ENCODE measurements around the gene COL27A1.
"Not testable (repeated sequence)": the region's sequence is repeated elsewhere in the genome, so short reads cannot be mapped to it uniquely, and the experiment has no call there.

COL27A1 gene

DNA sequence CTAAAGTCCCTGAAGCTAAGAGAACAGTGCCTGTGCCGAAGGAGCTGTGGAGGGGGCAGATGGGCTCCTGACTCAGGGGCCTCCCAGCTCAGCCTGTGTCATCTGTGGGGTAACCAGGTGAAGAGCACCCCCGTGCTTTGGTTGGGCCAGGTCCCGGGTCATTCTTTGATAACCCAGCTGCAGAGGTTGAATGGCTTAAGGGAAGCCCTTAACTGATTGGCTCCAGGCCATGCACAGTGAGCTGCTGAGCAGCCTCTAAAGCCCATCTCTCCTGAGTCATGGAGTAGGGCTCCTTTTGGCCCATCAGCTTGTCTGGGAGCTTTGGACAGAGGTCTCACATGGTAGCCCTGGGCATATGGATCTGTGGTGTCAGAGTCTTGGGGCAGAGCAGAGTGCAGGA lies 28.7 kb downstream of the COL27A1 start:
- DNase-seq (ENCODE audit: low spot score) = no peak

DNA sequence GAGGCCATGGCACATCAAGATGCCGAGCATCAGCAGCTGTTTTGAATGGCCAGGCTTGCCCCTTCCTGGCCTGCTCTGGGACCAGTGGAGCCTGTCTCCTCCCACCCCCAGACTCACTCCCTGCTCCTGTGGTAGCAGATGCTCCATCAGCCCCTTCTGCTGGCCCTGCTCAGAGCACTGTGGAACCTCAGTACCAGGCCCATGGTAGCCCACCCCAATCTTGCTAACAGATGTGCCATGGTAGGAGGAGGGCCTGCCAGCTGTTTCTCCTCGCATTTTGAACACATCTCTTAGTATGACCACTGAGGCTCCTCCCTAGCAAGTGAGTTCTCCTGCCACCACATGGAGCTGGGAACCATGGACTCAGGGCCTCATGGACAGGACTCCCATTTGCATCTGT lies 29.5 kb downstream of the COL27A1 start:
- DNase-seq (ENCODE audit: low spot score) = no peak

DNA sequence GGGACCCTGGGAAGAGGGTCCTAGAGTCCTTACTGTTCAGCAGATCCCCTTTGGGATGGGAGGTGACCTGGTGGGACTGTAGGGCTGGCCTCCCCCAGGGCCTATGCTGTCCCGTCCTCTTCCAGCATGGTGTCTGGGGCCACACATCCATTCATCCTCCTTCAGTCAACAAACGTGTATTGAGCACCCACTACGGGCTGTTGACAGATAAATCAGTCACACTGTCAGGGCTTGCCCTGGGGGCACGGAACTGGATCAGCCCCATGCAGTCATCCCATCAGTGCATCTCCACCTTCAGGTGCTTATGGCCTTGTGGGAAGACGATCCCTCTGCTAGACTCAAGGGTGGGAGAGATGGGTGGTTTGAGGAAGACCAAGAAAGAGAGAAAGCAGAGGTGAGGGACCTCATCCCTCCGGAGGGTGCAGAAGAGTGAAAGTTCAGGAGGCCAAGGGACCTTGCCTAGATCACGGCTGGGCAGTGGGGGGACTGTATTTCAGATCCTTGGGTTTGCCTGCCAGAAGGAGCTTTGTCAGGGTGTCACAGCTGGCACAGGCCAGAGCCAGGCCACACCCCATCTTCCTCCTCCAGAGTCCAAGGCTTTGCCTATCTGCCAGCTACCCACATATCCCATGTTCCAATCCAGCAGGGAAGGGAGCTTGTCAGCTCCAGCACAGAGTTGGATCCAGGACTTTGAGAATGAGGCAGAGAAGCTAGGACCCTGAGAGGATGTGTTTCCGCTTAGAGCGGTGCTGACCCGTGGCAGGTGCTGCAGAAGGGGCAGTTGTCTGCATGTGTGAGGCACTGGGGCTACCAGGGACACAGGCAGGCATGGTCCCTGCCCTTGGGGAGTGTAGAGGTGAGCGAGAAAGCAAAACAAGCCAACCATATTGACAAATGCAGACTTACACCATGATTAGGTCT lies 30.5 kb downstream of the COL27A1 start:
- DNase-seq (ENCODE audit: low spot score) = no peak

- DNase-seq (ENCODE audit: low spot score) = no peak
Observed at GRCh38 chr9:114186605-114187289, 31.4 kb downstream of the COL27A1 start.

DNA sequence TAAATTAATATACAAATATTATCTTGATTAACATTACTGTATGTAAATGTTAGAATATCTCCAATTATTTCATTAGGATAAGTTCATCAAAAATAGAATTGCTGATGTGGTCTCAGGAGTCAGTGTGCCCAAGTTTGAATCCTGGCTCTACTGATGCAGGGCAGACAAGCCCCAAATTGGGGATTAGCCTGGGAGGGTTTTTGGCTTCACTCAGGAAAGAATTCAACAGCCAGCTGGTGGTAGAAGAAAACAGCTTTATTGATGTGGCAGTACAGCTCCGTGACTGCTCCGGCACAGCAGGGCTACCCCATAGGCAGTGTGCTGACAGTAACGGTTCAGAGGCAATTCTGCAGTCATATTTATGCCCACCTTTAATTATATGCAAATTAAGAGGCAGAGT lies 32.5 kb downstream of the COL27A1 start:
- DNase-seq (ENCODE audit: low spot score) = no peak

DNA sequence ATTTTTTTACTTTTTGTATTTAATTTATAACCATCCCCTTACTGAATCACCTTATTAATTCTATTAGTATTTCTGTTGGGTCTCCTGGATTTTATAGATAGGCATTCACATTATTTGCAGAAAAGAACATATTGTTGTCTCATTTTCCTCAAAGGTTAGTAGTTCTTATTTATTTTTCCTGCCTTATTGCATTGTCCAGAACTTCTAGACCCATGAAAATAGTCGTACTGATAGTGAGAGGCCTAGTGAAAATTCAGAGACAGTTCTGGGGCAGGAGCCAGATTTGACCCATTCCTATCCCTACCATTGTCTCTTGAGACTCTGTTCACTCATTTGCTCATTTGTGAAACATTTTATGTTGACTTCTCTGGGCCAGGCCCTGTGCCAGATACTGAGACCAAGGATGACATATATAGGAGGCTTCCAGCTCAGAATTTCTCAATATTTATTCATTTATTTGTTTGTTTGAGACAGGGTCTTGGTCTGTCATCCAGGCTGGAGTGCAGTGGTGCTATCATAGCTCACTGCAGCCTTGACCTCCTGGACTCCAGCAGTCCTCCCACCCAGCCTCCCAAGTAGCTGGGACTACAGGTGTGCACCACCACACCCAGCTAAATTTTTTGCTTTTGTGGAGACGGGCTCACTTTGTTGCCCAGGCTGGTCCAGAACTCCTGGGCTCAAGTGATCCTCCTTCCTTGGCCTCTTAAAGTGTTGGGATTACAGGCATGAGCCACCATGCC lies 34.7 kb downstream of the COL27A1 start:
- no peak for DNase-seq (ENCODE audit: low spot score)

- no peak for DNase-seq (ENCODE audit: low spot score)
Observed at GRCh38 chr9:114190563-114190905, 35.2 kb downstream of the COL27A1 start.

DNA sequence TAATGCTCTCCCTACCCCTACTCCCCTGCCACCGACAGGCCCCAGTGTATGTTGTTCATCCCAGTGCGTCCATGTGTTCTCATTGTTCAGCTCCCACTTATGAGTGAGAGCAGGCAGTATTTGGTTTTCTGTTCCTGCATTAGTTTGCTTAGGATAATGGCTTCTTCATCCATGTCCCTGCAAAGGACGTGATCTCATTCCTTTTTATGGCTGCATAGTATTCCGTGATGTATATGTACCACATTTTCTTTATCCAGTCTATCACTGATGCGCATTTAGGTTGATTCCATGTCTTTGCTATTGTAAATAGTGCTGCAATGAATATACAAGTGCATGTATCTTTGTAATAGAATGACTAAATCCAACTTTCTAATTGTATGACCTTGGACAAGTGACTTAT lies 36.1 kb downstream of the COL27A1 start:
- not testable (repeated sequence) for DNase-seq (ENCODE audit: low spot score)

- DNase-seq (ENCODE audit: low spot score) = no peak
Observed at GRCh38 chr9:114192539-114192938, 37.2 kb downstream of the COL27A1 start.

DNA sequence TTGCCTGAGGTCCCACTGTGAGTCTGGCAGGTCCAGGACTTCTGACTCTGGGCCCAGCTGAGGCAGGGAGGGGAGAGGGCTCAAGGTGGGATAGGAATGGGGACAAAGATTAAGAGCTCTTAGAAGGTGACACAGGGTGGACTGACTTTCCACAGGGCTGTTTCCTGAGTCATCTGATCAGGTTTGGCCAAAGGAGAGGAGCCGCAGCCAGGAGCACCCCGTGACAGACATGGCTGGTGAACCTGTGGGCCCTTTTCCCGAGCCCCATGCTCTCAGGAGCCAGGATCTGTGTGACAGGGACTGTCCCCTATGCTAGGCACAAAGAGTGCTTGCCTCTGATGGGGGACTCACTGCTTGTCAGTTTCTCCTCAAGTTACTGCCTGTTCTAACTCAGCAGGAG lies 37.8 kb downstream of the COL27A1 start:
- no peak for DNase-seq (ENCODE audit: low spot score)

DNA sequence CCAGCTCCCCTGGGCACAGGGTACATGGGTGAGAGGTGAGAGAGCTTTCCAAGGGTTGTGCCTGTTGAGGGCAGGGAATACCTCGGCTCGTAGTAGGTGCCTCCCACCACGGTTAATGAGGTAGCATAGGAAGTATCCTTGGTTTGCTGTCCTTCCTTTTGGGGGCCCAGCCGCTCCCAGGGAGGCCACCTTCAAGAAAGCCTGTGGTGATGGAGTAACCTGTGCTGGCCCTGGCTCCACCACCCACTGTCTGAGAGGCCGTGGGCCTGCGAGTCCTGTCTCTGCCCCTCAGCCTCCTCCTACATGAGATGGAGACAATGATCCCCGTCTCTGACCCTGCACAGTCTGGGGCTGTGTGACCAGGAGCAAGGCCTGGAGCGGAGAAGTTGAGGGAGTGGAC lies 40.8 kb downstream of the COL27A1 start:
- no peak for DNase-seq (ENCODE audit: low spot score)

- no peak for DNase-seq (ENCODE audit: low spot score)
Observed at GRCh38 chr9:114196979-114197622, 41.8 kb downstream of the COL27A1 start.

- no peak for DNase-seq (ENCODE audit: low spot score)
Observed at GRCh38 chr9:114198249-114199040, 43.1 kb downstream of the COL27A1 start.

- no peak for DNase-seq (ENCODE audit: low spot score)
Observed at GRCh38 chr9:114200721-114201300, 45.5 kb downstream of the COL27A1 start.

DNA sequence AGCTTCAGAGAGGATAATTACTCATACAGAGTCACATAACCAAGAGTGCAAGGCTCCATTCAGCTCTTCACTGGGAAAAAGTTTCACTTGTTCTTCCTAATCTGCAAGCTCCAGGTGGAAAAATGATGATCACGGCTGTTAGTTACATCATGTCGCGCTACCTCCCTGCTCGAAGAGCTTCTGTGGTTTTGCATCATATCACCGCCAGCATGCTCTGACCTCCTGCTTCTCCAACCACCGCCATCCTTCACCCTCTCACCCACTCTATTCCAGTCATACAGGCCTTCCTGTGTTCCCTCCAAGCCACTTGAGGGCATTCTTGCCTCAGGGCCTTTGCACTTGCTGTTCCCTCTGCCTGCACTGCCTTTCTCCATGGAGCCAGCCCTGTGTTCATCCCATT lies 47.1 kb downstream of the COL27A1 start:
- no peak for DNase-seq (ENCODE audit: low spot score)

DNA sequence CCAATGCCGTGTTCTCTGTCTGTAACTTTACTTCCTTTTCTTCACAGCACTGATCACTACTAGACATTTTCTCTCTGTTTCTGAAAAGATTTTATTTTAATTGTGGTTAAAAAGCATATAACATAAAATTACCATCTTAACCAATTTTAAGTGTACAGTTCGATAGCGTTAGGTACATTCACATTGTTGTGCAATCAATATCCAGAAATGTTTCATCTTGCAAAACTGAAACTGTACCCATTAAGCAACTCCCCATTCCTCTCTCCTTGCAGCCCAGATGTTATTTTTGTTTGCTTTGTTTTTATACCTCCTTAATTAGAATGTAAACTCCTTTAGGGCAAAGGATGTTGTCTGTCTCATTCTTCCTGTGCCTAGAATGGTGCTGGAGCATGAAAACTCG lies 47.5 kb downstream of the COL27A1 start:
- DNase-seq (ENCODE audit: low spot score) = no peak

DNA sequence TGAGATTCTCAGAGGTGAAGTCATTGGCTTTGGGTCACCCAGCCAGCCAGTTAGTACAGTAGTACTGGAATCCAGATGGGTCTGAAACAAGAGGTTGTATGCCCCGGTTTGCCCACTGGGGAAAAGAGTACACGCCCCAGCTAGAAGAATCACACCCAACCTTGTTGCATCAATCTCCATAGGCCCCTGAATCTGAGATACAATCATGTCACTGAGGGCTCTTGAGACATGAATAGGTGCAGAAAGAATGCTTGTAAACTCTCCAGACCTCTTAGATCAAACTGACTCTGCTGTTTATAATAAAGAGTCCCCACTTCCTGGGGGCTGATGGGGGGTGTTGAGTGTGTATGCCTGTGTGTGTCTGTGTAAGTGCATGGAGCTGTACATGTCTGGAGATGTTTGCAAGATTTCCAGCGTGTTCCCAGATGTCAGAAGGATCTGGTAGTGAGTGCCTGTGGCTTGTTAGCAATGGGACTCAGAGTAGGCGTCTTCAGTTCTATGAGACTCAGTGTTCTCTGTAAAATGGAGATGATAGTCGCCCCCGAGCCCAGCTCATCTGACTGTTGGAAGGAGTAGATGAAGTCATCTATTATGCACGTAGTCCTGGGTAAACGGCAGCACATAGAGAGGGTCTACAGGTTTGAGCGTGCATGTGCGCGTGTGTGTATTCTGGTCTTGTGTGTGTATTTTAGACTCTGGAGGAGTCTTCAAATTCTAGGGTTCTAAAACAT lies 48.2 kb downstream of the COL27A1 start:
- no peak for DNase-seq (ENCODE audit: low spot score)

DNA sequence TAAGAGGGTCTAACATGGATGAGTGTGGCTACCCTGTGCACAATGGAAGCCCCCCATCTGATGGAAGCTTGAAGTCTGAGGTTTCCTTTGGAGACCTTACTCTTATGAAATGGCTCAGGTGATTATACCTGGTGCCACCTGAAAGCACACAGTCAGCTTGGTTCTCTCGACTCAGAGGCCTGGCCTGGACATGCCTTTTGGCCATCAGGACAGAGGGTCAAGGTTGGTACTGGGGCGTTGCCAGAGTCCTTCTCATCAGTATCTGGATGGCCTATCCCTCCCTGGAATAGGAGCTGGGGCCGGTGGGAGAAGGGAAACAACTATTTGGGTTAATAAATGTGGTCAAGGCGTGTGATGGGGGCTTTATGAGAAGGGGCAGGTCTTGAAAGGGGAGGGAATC lies 48.9 kb downstream of the COL27A1 start:
- no peak for DNase-seq (ENCODE audit: low spot score)

DNA sequence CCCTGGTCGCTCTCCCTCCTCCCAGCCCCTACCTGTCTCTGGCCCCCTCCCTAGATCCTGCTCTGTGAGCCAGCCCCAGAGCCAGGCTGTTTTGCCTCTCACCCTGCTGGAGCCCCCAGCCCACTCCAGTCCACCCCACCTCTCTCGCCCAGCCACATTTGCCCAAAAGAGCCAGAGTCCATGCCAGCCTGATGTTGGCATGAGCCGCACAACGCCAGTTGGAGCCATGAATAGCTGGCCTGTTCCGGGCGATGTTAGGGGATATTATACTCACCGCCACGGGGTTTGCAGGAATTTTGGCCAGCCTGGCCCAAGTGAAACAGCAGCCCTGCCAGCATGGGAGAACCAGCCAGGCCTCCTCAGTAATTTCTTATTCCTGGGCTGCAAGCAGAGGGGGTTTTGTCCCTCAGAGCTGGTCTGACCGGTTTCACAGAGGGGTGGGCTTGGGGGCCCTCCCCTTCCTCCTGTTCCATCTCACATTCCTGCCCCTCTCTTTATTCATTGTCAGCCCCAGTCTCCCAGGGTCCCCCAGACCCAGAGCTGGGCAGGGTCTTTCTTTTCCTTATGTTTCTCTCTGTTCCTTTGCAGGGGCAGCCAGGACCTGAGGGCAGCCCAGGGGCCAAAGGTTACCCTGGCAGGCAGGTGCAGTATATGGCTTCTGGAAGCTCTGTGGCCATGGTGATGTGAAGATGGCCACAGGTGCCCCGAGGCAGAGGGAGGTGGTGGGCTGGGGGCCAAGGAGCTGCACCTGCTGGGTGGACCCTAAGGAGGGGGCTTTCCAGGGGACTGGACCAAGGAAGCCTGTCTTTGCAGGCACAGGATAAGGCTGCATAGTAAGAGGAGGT lies 50.1 kb downstream of the COL27A1 start:
- DNase-seq (ENCODE audit: low spot score) = no peak
